ENCODE measurements around the gene NME2.

- no peak for TF ChIP-seq EZH2phosphoT487 (conservative IDR thresholded peaks at IDR 0.05; ENCODE audit: low read length)
- TF ChIP-seq, protein P1, sequence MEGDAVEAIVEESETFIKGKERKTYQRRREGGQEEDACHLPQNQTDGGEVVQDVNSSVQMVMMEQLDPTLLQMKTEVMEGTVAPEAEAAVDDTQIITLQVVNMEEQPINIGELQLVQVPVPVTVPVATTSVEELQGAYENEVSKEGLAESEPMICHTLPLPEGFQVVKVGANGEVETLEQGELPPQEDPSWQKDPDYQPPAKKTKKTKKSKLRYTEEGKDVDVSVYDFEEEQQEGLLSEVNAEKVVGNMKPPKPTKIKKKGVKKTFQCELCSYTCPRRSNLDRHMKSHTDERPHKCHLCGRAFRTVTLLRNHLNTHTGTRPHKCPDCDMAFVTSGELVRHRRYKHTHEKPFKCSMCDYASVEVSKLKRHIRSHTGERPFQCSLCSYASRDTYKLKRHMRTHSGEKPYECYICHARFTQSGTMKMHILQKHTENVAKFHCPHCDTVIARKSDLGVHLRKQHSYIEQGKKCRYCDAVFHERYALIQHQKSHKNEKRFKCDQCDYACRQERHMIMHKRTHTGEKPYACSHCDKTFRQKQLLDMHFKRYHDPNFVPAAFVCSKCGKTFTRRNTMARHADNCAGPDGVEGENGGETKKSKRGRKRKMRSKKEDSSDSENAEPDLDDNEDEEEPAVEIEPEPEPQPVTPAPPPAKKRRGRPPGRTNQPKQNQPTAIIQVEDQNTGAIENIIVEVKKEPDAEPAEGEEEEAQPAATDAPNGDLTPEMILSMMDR (IDR thresholded peaks at IDR 0.05; ENCODE audit: insufficient read depth, low read length, poor library complexity, severe bottlenecking), result no peak
These were observed 41.3 kb upstream of the NME2 start for GRCh38 chr17:51124640-51125503.
